Mesenchymal stem cell (in vitro differentiated cells and primary cell): Measurements from ENCODE around the gene NECAP2.
"Not testable (repeated sequence)": the region's sequence is repeated elsewhere in the genome, so short reads cannot be mapped to it uniquely, and the experiment has no call there.

Experiments used
- DNase-seq: peaks from one replicate; pipeline ENCODE4 v3.0.0-alpha.2; 2013
- H2AFZ ChIP-seq: one replicate; pipeline ENCODE4 v1.6.1; 2013; ENCODE audit warnings: low read depth, mild to moderate bottlenecking, control low read depth, inconsistent platforms, low read length, moderate library complexity
- H2AK5ac ChIP-seq: 2 replicates; pipeline ENCODE4 v1.6.1; 2013; ENCODE audit warnings: low read length, moderate library complexity, mild to moderate bottlenecking, inconsistent platforms; ENCODE audit not compliant: severe bottlenecking
- H2BK120ac ChIP-seq: one replicate; pipeline ENCODE4 v1.6.1; 2013; ENCODE audit warnings: low read depth, mild to moderate bottlenecking, inconsistent platforms, low read length, moderate library complexity
- H2BK12ac ChIP-seq, 2 experiments: one replicate each; pipeline ENCODE4 v1.6.1; 2013; ENCODE audit warnings: inconsistent platforms in 2 of 2, low read length in 2 of 2, mild to moderate bottlenecking in 2 of 2, moderate library complexity in 2 of 2, control low read depth in 1 of 2
- H2BK15ac ChIP-seq: one replicate; pipeline ENCODE4 v1.6.1; 2013; ENCODE audit warnings: mild to moderate bottlenecking, low read depth, inconsistent platforms; ENCODE audit not compliant: poor library complexity, severe bottlenecking
- H2BK5ac ChIP-seq: 2 replicates; pipeline ENCODE4 v1.6.1; 2013; ENCODE audit warnings: low read depth, mild to moderate bottlenecking, low read length, control low read depth, inconsistent platforms; ENCODE audit not compliant: poor library complexity, severe bottlenecking
- H3K14ac ChIP-seq, 2 experiments: one replicate each; pipeline ENCODE4 v1.6.1; 2013; ENCODE audit warnings: inconsistent platforms in 2 of 2, low read length in 2 of 2, control low read depth in 1 of 2, mild to moderate bottlenecking in 1 of 2, moderate library complexity in 1 of 2
- H3K18ac ChIP-seq, 2 experiments: one replicate each; pipeline ENCODE4 v1.6.1; 2013; ENCODE audit warnings: inconsistent platforms in 2 of 2, low read length in 2 of 2, control low read depth in 1 of 2, low read depth in 1 of 2, mild to moderate bottlenecking in 1 of 2
- H3K23ac ChIP-seq, 2 experiments: one replicate each; pipeline ENCODE4 v1.6.1; 2013; ENCODE audit warnings: inconsistent platforms in 2 of 2, low read length in 2 of 2, mild to moderate bottlenecking in 2 of 2, moderate library complexity in 2 of 2, control low read depth in 1 of 2
- H3K27ac ChIP-seq: 2 replicates; pipeline ENCODE4 v1.5.1; 2013; ENCODE audit warnings: mild to moderate bottlenecking, moderate library complexity, low read length, control low read depth, inconsistent platforms; ENCODE audit not compliant: poor library complexity, severe bottlenecking
- H3K27me3 ChIP-seq, 2 experiments: 2 replicates each; pipeline versions ENCODE4 v1.6.1 to v1.7.0; 2013; ENCODE audit warnings: low read length in 2 of 2, mild to moderate bottlenecking in 2 of 2, moderate library complexity in 2 of 2, control low read depth in 1 of 2, inconsistent platforms in 1 of 2; ENCODE audit not compliant: control insufficient read depth in 1 of 2, insufficient read depth in 1 of 2
- H3K36me3 ChIP-seq, 2 experiments: 2 replicates each; pipeline versions ENCODE4 v1.6.1 to v1.7.0; 2013; ENCODE audit warnings: low read length in 2 of 2, control low read depth in 1 of 2, inconsistent platforms in 1 of 2, low read depth in 1 of 2, mild to moderate bottlenecking in 1 of 2; ENCODE audit not compliant: insufficient read depth in 2 of 2, control insufficient read depth in 1 of 2
- H3K4ac ChIP-seq, 2 experiments: one replicate each; pipeline ENCODE4 v1.6.1; 2013; ENCODE audit warnings: inconsistent platforms in 2 of 2, low read length in 2 of 2, mild to moderate bottlenecking in 2 of 2, moderate library complexity in 2 of 2, control low read depth in 1 of 2, low read depth in 1 of 2
- H3K4me1 ChIP-seq: 2 replicates; pipeline ENCODE4 v1.6.1; 2013; ENCODE audit warnings: low read depth, low read length, control low read depth; ENCODE audit not compliant: control insufficient read depth, insufficient read depth
- H3K4me2 ChIP-seq: 2 replicates; pipeline ENCODE4 v1.6.1; 2013; ENCODE audit warnings: low read length, mild to moderate bottlenecking, inconsistent platforms; ENCODE audit not compliant: poor library complexity, severe bottlenecking
- H3K4me3 ChIP-seq, 2 experiments: 2 replicates each; pipeline versions ENCODE4 v1.5.1 to v1.7.0; 2013; ENCODE audit warnings: low read length in 2 of 2, mild to moderate bottlenecking in 2 of 2, control low read depth in 1 of 2, low read depth in 1 of 2; ENCODE audit not compliant: insufficient read depth in 1 of 2
- H3K79me1 ChIP-seq: replicated peaks from 2 replicates; pipeline ENCODE4 v1.6.1; 2013; ENCODE audit warnings: mild to moderate bottlenecking, control low read depth, low read length, inconsistent platforms; ENCODE audit not compliant: poor library complexity, severe bottlenecking
- H3K9ac ChIP-seq: 2 replicates; pipeline ENCODE4 v1.7.0; 2013; ENCODE audit warnings: mild to moderate bottlenecking, low read length, moderate library complexity
- H3K9me3 ChIP-seq: 2 replicates; pipeline ENCODE4 v1.7.0; 2013; ENCODE audit warnings: mild to moderate bottlenecking, low read length; ENCODE audit not compliant: control insufficient read depth
- H4K8ac ChIP-seq: one replicate; pipeline ENCODE4 v1.6.1; 2013; ENCODE audit warnings: inconsistent platforms, mild to moderate bottlenecking, low read length, moderate library complexity
- H4K91ac ChIP-seq: one replicate; pipeline ENCODE4 v1.6.1; 2013; ENCODE audit warnings: mild to moderate bottlenecking, low read length, inconsistent platforms
- WGBS: methylation state at CpG from one replicate; pipeline ENCODE4 v1.1.7; 2013; ENCODE audit warnings: mixed read lengths; 5-methylcytosine and 5-hydroxymethylcytosine counted together

NECAP2 gene

GRCh38 chr1:16505870-16506269, 65.3 kb downstream of the NECAP2 start:
- H3K27ac ChIP-seq, H2AFZ ChIP-seq, H3K23ac ChIP-seq, H4K91ac ChIP-seq, H3K4me2 ChIP-seq, H2BK5ac ChIP-seq, H3K4me1 ChIP-seq, H3K4me3 ChIP-seq, H3K4ac ChIP-seq, H3K27me3 ChIP-seq, H2AK5ac ChIP-seq, H3K9ac ChIP-seq, H4K8ac ChIP-seq, H3K36me3 ChIP-seq, H2BK12ac ChIP-seq, H3K9me3 ChIP-seq, H3K79me1 ChIP-seq, H2BK15ac ChIP-seq, H3K14ac ChIP-seq, H2BK120ac ChIP-seq, H3K18ac ChIP-seq: not testable (repeated sequence)
- DNase-seq = peak; percentile 66
- WGBS = 50% methylated on average over 2 of the region's 2 CpGs

DNA sequence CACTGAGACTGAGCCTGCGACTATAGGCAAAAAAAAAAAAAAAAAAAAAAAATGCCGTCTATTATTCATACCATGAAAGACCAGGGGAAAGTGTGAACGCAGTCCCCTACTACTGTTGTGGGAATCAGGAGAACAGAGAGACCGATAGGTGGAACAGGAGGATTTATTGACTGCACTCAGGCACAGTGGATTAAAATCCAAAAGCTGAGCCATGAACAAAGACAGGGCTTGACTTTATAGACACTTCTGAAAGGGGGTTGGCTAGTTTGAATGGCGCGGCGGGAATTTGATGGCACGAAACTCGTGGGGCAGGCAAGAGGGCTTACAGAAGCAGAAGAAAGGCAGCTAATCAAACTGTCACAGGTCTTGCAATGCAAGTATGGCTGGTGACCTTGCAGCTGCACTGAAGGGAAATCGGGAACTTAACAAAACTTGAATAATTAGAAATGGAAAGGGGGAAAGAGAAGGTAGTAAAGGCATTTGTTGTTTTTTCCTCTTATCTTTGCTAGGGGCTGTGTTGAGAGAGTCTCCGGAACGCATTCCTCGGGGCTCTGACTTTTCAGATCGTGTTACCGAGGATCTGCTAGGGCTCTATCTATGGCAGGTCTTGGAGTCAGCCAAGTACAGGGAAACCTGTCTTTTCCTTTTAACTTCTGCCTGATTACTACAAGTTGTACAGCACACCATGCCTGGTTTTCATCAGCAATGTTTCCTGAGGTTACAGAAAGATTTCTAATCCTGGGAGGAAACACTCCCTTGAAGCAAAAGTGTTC, 66.0 kb downstream of the NECAP2 start:
- not testable (repeated sequence) for H4K8ac ChIP-seq, H2AFZ ChIP-seq, H3K18ac ChIP-seq, H4K91ac ChIP-seq, H2BK5ac ChIP-seq, H3K27ac ChIP-seq, H3K27me3 ChIP-seq, H2BK120ac ChIP-seq, H3K4me3 ChIP-seq, H3K14ac ChIP-seq, H2BK12ac ChIP-seq, H2BK15ac ChIP-seq, H3K4ac ChIP-seq, H3K9me3 ChIP-seq, H3K23ac ChIP-seq, H3K9ac ChIP-seq, H3K79me1 ChIP-seq, DNase-seq, H3K4me2 ChIP-seq, H3K36me3 ChIP-seq, H3K4me1 ChIP-seq, H2AK5ac ChIP-seq
- 79% methylated on average over 15 of the region's 15 CpGs for WGBS

DNA sequence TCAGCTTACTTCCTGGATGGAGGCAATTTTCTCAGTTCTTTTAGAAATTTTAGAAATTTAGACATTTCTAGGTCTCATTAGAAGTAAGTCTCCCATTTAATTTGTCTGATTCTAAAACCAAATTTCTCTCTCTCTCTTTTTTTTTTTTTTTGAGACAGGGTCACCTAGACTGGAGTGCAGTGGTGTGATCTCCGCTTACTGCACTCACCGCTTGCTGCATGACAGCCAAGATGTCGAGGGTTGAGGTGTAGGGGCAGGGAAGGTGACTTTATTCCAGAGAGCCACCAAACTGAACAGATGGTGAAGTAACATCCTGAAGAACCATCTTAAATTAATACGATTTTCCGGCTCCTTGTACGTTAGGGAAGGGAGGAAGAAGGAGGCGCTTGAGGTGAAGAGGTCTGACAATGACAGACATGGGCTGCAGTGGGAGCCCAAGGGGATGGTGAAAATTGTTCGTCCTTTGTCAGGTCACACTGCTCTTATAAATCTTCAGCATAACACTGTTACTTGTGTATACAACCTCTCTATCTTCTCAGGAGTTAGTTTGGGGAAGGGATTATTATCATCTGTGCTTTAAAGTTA, 68.4 kb downstream of the NECAP2 start:
- H2BK5ac ChIP-seq, H2BK15ac ChIP-seq, H3K9ac ChIP-seq, H2AFZ ChIP-seq, H3K27ac ChIP-seq, H3K4me1 ChIP-seq, H3K9me3 ChIP-seq, H4K91ac ChIP-seq, DNase-seq, H3K4ac ChIP-seq, H2AK5ac ChIP-seq, H3K4me2 ChIP-seq, H3K27me3 ChIP-seq, H3K4me3 ChIP-seq, H4K8ac ChIP-seq, H3K36me3 ChIP-seq, H3K79me1 ChIP-seq, H3K14ac ChIP-seq, H2BK120ac ChIP-seq, H3K18ac ChIP-seq: not testable (repeated sequence)
- Histone ChIP-seq H3K23ac (peak overlapping the region in 1 of 2 experiments; percentile 16), H2BK12ac (peak overlapping the region in 1 of 2 experiments; percentile 7)
- WGBS = 87% methylated on average over 7 of the region's 8 CpGs
